ENCODE measurements around the gene ARMH3.
"Not testable (repeated sequence)": the region's sequence is repeated elsewhere in the genome, so short reads cannot be mapped to it uniquely, and the experiment has no call there.

ARMH3 gene

DNA sequence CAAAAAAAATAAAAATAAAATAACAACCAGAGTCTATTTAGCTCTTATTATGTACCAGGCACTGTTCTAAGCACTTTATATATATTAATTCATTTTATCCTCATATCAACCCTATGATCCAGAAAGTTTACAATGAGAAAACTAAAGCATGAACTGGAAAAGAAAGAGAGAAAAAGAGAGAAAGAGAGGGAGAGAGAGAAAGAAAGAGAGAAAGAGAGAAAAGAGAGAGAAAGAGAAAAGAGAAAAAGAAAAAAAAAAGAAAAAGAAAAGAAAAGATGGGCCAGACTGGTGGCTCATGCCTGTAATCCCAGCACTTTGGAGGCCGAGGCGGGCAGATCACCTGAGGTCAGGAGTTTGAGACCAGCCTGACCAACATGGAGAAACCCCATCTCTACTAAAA lies 9.9 kb downstream of the ARMH3 start:
- DNase-seq (ENCODE audit: low read depth), result no peak

DNA sequence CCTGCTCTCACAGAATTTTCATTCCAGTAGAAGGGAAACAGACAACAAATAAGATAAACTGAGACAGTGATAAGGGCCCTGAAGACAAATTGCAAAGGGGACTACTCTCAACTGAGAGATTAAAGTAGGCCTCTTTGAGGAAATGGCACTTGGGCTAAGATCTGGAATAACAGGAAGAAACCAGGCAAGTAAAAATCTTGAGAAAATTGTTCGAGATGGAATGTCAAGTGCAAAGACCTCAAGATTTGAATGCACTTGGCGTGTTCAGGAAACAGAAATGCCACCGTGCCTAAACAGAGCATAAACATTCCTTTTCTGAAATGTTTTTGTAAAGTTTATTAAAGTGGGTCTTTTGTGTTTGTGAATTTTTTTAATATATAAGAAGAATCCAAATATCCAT lies 10.7 kb downstream of the ARMH3 start:
- no peak for DNase-seq (ENCODE audit: low read depth)

GRCh38 chr10:102040305-102041050 lies 15.5 kb downstream of the ARMH3 start:
- no peak for DNase-seq (ENCODE audit: low read depth)

DNA sequence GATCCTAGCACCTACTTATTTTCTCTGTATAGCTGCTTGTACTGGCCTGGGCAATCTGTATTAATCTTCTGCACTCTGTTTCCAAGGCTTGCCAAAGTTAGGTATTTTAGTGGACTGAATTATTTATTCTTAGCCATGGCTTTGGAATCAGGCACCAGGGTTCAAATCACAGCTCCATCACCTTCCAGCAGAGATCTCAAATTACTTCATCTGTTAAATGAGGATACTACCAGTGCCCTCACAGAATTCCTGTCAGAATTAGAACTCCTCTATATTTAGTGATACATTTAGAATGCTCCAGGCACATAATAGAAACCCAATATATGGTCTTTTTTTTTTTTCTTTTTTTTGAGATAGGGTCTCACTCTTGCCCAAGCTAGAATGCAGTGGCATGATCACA lies 17.6 kb downstream of the ARMH3 start:
- DNase-seq (ENCODE audit: low read depth), result no peak

- not testable (repeated sequence) for DNase-seq (ENCODE audit: low read depth)
These were observed 20.2 kb downstream of the ARMH3 start for GRCh38 chr10:102035807-102036206.

- DNase-seq (ENCODE audit: low read depth), result no peak
These were observed 22.2 kb downstream of the ARMH3 start for GRCh38 chr10:102033787-102034186.

DNA sequence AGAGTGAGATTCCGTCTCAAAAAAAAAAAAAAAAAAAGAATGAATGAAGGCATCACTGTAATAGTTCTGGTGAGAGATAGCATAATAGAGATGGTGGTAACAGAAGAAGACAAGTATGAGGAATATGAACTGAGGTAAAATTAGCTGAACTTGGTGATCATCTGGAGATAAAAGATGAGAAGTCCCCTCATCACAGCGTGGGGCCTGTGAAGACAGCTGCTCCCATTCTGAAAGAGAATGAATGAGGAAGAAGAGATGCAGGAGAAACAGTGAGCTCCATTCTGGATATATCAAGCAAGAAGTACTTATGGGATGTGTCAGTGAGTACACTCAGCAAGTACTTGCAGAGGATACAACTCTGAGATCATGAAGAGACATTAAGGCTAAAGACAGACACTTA lies 28.7 kb downstream of the ARMH3 start:
- no peak for DNase-seq (ENCODE audit: low read depth)

DNA sequence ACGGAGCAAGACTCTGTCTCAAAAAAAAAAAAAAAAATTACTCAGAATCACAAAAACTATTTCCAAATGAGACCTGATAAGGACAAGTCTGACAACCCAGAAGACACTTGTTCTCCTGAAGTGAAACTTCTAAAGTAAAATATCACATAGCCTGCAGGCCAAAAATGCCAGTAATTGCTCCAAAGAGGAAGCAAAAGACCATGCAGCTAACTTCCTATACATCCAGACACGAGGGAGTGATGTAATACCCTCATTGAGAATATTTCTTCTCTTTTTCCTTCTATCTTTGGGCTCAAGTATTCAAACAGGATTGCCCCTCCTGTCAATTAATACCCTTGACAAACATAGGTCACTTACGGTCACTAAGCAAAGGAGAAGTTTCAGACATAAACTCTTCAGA lies 31.2 kb downstream of the ARMH3 start:
- no peak for DNase-seq (ENCODE audit: low read depth)

DNA sequence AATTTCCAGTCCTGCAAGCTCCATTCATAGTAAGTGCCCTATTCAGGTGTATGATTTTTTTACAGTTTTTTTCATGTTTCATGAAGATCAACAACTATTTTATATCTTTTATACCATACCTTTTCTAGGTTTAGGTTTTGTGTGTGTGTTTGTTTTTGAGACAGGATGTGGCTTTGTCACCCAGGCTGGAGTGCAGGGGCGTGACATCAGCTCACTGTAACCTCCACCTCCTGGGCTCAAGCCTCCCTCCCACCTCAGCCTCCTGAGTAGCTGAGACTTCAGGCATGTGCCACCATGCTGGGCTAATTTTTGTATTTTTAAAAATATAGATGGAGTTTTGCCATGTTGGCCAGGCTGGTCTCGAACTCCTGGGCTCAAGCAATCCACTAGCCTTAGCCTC lies 35.0 kb downstream of the ARMH3 start:
- DNase-seq (ENCODE audit: low read depth), result no peak

DNA sequence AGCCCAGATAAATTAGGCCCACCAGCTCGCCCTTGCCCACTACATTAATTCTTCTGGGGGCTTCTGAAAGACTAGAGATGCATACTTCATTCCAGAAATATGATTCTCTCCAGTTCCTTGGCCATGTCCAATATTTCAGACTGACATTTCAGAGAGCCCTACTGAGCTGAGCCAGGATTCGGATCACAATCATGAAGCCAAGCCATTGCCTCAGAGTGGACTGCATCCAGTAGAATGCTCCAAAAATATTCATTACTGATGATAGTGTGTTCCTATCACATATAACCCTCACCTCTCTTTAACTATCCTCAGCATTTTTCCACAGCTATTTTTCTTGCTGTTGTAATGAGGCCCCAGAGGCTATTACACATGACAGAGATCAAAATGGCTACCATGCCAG lies 38.7 kb downstream of the ARMH3 start:
- DNase-seq (ENCODE audit: low read depth), result no peak

DNA sequence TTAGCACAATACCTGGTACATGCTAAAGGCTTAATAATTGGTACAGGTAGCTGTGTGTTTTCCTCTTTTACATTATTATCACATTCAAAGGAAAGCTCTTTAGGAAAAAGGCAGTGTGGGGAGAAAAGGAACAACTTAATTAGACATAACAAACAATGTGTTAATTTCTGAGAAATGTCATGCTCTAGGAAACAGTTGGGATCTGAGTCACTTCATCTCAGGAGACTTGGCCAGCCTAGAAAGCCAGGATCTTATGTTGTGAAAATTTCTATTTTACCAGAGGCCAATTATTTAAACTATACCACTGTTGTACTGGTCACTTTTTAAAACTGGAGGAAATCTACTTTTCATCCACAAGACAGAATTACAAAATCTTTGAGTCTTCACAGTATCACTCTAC lies 39.6 kb downstream of the ARMH3 start:
- no peak for DNase-seq (ENCODE audit: low read depth)

- DNase-seq (ENCODE audit: low read depth), result no peak
These were observed 45.0 kb downstream of the ARMH3 start for GRCh38 chr10:102010961-102011360.

- no peak for DNase-seq (ENCODE audit: low read depth)
These were observed 46.1 kb downstream of the ARMH3 start for GRCh38 chr10:102009801-102010425.

DNA sequence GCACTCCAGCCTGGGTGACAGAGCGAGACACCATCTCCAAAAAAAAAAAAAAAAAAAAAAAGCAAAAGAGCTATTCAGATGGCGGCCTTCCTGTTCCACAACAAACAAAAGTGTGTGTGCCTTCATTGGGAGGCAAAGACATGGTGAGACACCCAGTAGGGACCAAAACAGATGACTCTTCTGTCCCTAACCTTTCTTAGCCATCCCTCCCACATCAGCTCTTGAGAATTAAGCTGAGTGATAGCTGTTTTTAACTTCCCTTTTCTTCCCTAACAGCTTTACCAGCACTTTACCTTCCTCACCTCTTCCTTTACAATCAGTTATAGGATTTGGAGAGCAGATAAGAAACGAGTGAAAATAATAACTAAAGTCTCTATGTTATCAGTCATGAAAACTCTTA lies 48.2 kb downstream of the ARMH3 start:
- no peak for DNase-seq (ENCODE audit: low read depth)

- DNase-seq (ENCODE audit: low read depth), result not testable (repeated sequence)
These were observed 48.9 kb downstream of the ARMH3 start for GRCh38 chr10:102007031-102007430.

DNA sequence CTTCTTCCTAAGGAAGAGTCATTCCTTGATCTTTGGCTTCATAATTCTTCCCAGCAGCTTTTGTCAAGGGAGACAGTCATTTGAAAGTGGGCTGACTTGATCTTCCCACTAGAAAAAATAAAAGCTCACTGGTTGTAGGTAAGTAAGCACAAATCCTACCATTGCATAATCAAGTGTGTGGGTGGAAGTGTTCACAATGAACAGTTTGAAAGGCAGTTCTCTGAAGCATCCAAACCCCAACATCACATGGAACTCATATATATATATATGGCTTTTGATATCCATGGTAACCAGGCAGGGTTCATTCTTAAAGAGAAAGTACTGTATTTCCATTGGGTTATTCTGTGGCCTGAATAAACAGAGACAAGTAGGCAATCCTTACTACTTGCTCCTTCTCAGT lies 51.6 kb downstream of the ARMH3 start:
- DNase-seq (ENCODE audit: low read depth), result no peak

GRCh38 chr10:102003541-102003940 lies 52.4 kb downstream of the ARMH3 start:
- no peak for DNase-seq (ENCODE audit: low read depth)

- no peak for DNase-seq (ENCODE audit: low read depth)
These were observed 54.4 kb downstream of the ARMH3 start for GRCh38 chr10:102001435-102002068.

GRCh38 chr10:101997803-101998202 lies 58.2 kb downstream of the ARMH3 start:
- DNase-seq (ENCODE audit: low read depth), result no peak

DNA sequence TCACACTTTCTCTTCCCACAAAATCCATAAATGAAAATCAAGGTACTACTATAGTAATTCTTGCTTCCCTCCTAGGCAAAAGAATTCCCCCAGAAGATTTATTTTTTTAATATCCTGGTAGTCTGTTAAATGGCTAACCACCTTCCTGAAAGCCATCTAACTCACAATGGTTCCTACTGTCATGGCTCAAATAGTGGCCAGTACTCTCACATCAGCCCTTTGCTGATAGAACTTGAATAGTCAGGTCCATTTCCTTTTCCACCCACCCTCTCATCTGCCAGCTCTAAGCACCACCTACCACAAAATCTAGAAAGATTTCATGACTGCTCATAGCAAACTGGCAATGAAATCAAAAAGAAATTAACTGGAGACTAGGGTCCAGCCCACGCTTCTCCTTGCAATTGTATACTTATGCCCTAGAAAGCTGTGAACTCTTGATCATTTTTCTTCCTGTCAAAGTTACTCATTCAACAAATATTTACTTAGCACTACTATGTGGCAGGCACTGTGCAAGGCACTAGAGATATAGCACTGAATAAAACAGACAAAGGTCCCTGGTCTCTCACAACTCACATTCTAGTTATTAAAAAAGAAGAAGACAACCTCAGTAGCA lies 60.4 kb downstream of the ARMH3 start:
- DNase-seq (ENCODE audit: low read depth), result no peak

- DNase-seq (ENCODE audit: low read depth), result no peak
These were observed 62.2 kb downstream of the ARMH3 start for GRCh38 chr10:101993651-101994200.

DNA sequence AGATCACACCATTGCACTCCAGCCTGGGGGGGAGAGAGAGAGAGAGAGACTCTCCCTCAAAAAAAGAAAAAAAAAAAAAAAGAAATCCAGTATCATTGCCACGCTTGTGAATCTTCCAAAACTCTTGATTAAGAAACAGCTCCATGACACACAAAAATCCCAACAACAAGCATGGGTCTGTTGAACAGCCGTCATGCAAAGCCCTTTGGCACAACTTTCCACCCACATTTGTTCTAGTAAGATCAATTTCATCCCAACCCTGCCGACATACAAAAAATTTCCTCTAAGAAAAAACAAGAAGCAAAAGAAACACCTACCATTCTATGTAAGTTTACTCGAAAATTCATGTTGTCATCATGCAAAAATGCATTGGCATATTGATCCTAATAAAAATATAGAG lies 62.8 kb downstream of the ARMH3 start:
- DNase-seq (ENCODE audit: low read depth), result no peak

- no peak for DNase-seq (ENCODE audit: low read depth)
These were observed 68.8 kb downstream of the ARMH3 start for GRCh38 chr10:101987136-101987535.
